GM18508 (cell line): Measurements from ENCODE around the gene PPP4R3A.
"Not testable (repeated sequence)": the region's sequence is repeated elsewhere in the genome, so short reads cannot be mapped to it uniquely, and the experiment has no call there.

Source experiments
- ATAC-seq: cut with Tn5 transposase; IDR thresholded peaks from one replicate; pipeline ENCODE4 v1.9.1; 2021; ENCODE audit warnings: moderate number of reproducible peaks; ENCODE audit not compliant: insufficient read depth, unreplicated experiment

PPP4R3A gene

GRCh38 chr14:91444335-91445020, 65.6 kb downstream of the PPP4R3A start:
- ATAC-seq: no peak

- ATAC-seq: no peak
Measured at GRCh38 chr14:91439345-91439744, 70.8 kb downstream of the PPP4R3A start.

- ATAC-seq: no peak
Measured at GRCh38 chr14:91438845-91439244, 71.3 kb downstream of the PPP4R3A start.

GRCh38 chr14:91436266-91436665, 73.8 kb downstream of the PPP4R3A start:
- not testable (repeated sequence) for ATAC-seq

GRCh38 chr14:91429385-91429784, 80.7 kb downstream of the PPP4R3A start:
- no peak for ATAC-seq

- ATAC-seq: not testable (repeated sequence)
Measured at GRCh38 chr14:91428931-91429330, 81.2 kb downstream of the PPP4R3A start.

GRCh38 chr14:91425531-91425944, 84.6 kb downstream of the PPP4R3A start:
- ATAC-seq: not testable (repeated sequence)

- ATAC-seq: no peak
Measured at GRCh38 chr14:91424813-91425530, 85.1 kb downstream of the PPP4R3A start.

GRCh38 chr14:91420686-91421085, 89.4 kb downstream of the PPP4R3A start:
- ATAC-seq: no peak

- ATAC-seq: no peak
Measured at GRCh38 chr14:91419451-91419850, 90.7 kb downstream of the PPP4R3A start.

GRCh38 chr14:91419044-91419397, 91.1 kb downstream of the PPP4R3A start:
- ATAC-seq: no peak

GRCh38 chr14:91418387-91419043, 91.6 kb downstream of the PPP4R3A start:
- no peak for ATAC-seq

GRCh38 chr14:91417983-91418386, 92.1 kb downstream of the PPP4R3A start:
- no peak for ATAC-seq

- no peak for ATAC-seq
Measured at GRCh38 chr14:91417120-91417982, 92.8 kb downstream of the PPP4R3A start, which contains the start of gene CCDC88C. Gene CCDC88C (minus strand): TSS chr14:91417820. CDS start chr14:91417690, 130 bp downstream.

GRCh38 chr14:91416744-91417119, 93.4 kb downstream of the PPP4R3A start:
- ATAC-seq: no peak

- peak; percentile 53 for ATAC-seq
Measured at GRCh38 chr14:91415794-91416743, 94.0 kb downstream of the PPP4R3A start.

- ATAC-seq: no peak
Measured at GRCh38 chr14:91414475-91414833, 95.7 kb downstream of the PPP4R3A start.

- no peak for ATAC-seq
Measured at GRCh38 chr14:91413547-91414474, 96.3 kb downstream of the PPP4R3A start.
